Fibroblast of lung (primary cell): ENCODE data around the gene C5orf63. TPM values are rescaled to one million over a fixed set of nuclear protein-coding genes. Genes with fewer than 3 reads are reported as not detected.

Experiments
- DNase-seq, 2 donors: peaks; one replicate each; pipeline versions ENCODE4 v3.0.0 to v3.0.0-alpha.2; 2010; ENCODE audit warnings: low read depth in 2 of 2
- H2AFZ ChIP-seq: 2 replicates; pipeline ENCODE4 v1.5.1; 2012; ENCODE audit warnings: low read length, control low read depth, inconsistent platforms
- H3K27ac ChIP-seq: 2 replicates; pipeline ENCODE4 v1.5.1; 2011; ENCODE audit warnings: low read length, control low read depth; ENCODE audit not compliant: insufficient read depth
- H3K27me3 ChIP-seq: 2 replicates; pipeline ENCODE4 v1.5.1; 2011; ENCODE audit warnings: mild to moderate bottlenecking, low read length; ENCODE audit not compliant: control insufficient read depth, insufficient read depth
- H3K36me3 ChIP-seq: 2 replicates; pipeline ENCODE4 v1.5.1; 2011; ENCODE audit warnings: low read length; ENCODE audit not compliant: control insufficient read depth, insufficient read depth
- H3K4me1 ChIP-seq: 2 replicates; pipeline ENCODE4 v1.5.1; 2011; ENCODE audit warnings: low read length; ENCODE audit not compliant: control insufficient read depth, insufficient read depth; ENCODE audit errors: extremely low read depth
- H3K4me2 ChIP-seq: 2 replicates; pipeline ENCODE4 v1.5.1; 2011; ENCODE audit warnings: low read length, control low read depth; ENCODE audit not compliant: insufficient read depth; ENCODE audit errors: extremely low read depth
- H3K4me3 ChIP-seq, 4 experiments: fragments of 200-600 bp in 1 of 4; sonication (generic) in 1 of 4; replicated peaks in 1 of 4; 2 replicates each; pipeline ENCODE4 v1.5.1; 2011 to 2016; ENCODE audit warnings: low read length in 4 of 4, low read depth in 3 of 4, mild to moderate bottlenecking in 3 of 4, control low read depth in 2 of 4, inconsistent platforms in 1 of 4, mixed read lengths in 1 of 4; ENCODE audit not compliant: insufficient read depth in 1 of 4; ENCODE audit errors: control extremely low read depth in 1 of 4
- H3K79me2 ChIP-seq: 2 replicates; pipeline ENCODE4 v1.5.1; 2012; ENCODE audit warnings: mild to moderate bottlenecking, low read length, inconsistent platforms; ENCODE audit not compliant: control insufficient read depth, insufficient read depth
- H3K9ac ChIP-seq: 2 replicates; pipeline ENCODE4 v1.5.1; 2011; ENCODE audit warnings: mild to moderate bottlenecking, low read length, control low read depth; ENCODE audit not compliant: insufficient read depth
- H3K9me3 ChIP-seq: 2 replicates; pipeline ENCODE4 v1.5.1; 2012; ENCODE audit warnings: low read depth, low read length; ENCODE audit not compliant: control insufficient read depth, insufficient read depth
- H4K20me1 ChIP-seq: 2 replicates; pipeline ENCODE4 v1.5.1; 2011; ENCODE audit warnings: low read length; ENCODE audit not compliant: control insufficient read depth, insufficient read depth; ENCODE audit errors: extremely low read depth
- EZH2 ChIP-seq: IDR thresholded peaks from 2 replicates; pipeline ENCODE4 v1.5.1; 2012; ENCODE audit warnings: low read length, control low read depth, mild to moderate bottlenecking; ENCODE audit errors: missing control alignments
- polyA plus RNA-seq, 2 donors: library from polyadenylated mRNA; depleted of rRNA in 1 of 2; stranded (reverse) in 1 of 2; unstranded in 1 of 2; fragments of >200 nt; gene quantifications; 2 replicates each; pipeline ENCODE4 v1.2.1, GENCODE V29; 2011 to 2012; ENCODE audit warnings: missing spikeins in 1 of 2
- total RNA-seq: library from RNA; depleted of rRNA; stranded (reverse); fragments of >200 nt; gene quantifications from 2 replicates; pipeline ENCODE4 v1.2.1, GENCODE V29; 2014
- TF ChIP-seq, protein P1 (sequence below), 2 donors: IDR thresholded peaks in 1 of 2; conservative IDR thresholded peaks in 1 of 2; 1 replicate in 1 of 2; 2 replicates in 1 of 2; pipeline ENCODE4 v1.5.1; 2011 to 2012; ENCODE audit warnings: low read length in 2 of 2, control low read depth in 1 of 2, inconsistent platforms in 1 of 2, low read depth in 1 of 2, mild to moderate bottlenecking in 1 of 2

Gene C5orf63
- total and polyA plus RNA-seq, 2 donors (not counting 1 experiment from before 2014, with no cell fraction given): 2.9 to 4.0 TPM

- Histone ChIP-seq H3K27me3 (no peaks in the 10 kb centered on the region), H3K36me3 (no peaks in the 10 kb centered on the region), H3K9ac (no peak overlapping the region), H3K4me2 (peak overlapping the region; percentile 86), H3K79me2 (peaks cover 4% of the 10 kb centered on the region), H4K20me1 (no peaks in the 10 kb centered on the region), H3K27ac (peak overlapping the region; percentile 51), H3K9me3 (no peaks in the 10 kb centered on the region), H3K4me1 (peaks cover 9% of the 10 kb centered on the region), H3K4me3 (peak overlapping the region in 1 of 4 experiments; percentile 22), H2AFZ (no peak overlapping the region)
- DNase-seq: peak; percentile 55 to 79
- no peak for TF ChIP-seq EZH2
- TF ChIP-seq, protein P1, sequence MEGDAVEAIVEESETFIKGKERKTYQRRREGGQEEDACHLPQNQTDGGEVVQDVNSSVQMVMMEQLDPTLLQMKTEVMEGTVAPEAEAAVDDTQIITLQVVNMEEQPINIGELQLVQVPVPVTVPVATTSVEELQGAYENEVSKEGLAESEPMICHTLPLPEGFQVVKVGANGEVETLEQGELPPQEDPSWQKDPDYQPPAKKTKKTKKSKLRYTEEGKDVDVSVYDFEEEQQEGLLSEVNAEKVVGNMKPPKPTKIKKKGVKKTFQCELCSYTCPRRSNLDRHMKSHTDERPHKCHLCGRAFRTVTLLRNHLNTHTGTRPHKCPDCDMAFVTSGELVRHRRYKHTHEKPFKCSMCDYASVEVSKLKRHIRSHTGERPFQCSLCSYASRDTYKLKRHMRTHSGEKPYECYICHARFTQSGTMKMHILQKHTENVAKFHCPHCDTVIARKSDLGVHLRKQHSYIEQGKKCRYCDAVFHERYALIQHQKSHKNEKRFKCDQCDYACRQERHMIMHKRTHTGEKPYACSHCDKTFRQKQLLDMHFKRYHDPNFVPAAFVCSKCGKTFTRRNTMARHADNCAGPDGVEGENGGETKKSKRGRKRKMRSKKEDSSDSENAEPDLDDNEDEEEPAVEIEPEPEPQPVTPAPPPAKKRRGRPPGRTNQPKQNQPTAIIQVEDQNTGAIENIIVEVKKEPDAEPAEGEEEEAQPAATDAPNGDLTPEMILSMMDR (conservative IDR thresholded peaks at IDR 0.05 in 1 of 2, IDR thresholded peaks at IDR 0.05 in 1 of 2; ENCODE audit: low read depth in 1 of 2, low read length in 2 of 2): no peak
These were observed 60.4 kb downstream of the C5orf63 start for GRCh38 chr5:127012916-127013315.

- Histone ChIP-seq H3K36me3 (no peaks in the 10 kb centered on the region), H3K27me3 (no peaks in the 10 kb centered on the region), H2AFZ (no peak overlapping the region), H3K4me3 (no peak overlapping the region), H3K4me2 (no peak overlapping the region), H3K4me1 (peaks cover 9% of the 10 kb centered on the region), H3K9me3 (no peaks in the 10 kb centered on the region), H3K79me2 (peaks cover 4% of the 10 kb centered on the region), H3K27ac (no peak overlapping the region), H3K9ac (no peak overlapping the region), H4K20me1 (no peaks in the 10 kb centered on the region)
- peak in 1 of 2 donors; percentile 44 for DNase-seq
- TF ChIP-seq, protein P1 (conservative IDR thresholded peaks at IDR 0.05 in 1 of 2, IDR thresholded peaks at IDR 0.05 in 1 of 2; ENCODE audit: low read depth in 1 of 2, low read length in 2 of 2): no peak
- no peak for TF ChIP-seq EZH2
These were observed 61.2 kb downstream of the C5orf63 start for GRCh38 chr5:127011961-127012644.

DNA sequence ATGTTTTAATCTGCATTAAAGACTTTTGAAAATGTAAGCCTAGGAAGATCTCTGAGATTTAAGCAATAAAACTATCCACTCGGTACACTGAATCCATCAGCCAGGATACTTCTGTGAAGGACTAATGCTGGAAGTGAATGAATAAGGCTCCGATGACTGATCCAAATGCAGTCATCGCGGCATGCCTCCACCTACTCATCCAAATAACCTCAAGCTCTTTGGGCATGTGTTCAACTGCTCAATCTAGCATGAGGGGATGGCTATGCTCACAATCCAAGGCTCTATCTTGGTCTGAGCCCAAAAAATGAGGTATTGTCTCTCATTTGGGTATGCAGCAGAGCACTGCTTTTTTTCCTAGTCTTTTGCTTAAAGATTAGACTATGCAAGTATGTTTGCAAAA lies 62.1 kb downstream of the C5orf63 start:
- Histone ChIP-seq H3K4me3 (no peak overlapping the region), H4K20me1 (no peaks in the 10 kb centered on the region), H3K79me2 (peaks cover 4% of the 10 kb centered on the region), H3K4me2 (no peak overlapping the region), H3K4me1 (peaks cover 9% of the 10 kb centered on the region), H2AFZ (no peak overlapping the region), H3K36me3 (no peaks in the 10 kb centered on the region), H3K9me3 (no peaks in the 10 kb centered on the region), H3K27me3 (no peaks in the 10 kb centered on the region), H3K27ac (no peak overlapping the region), H3K9ac (no peak overlapping the region)
- DNase-seq: peak; percentile 34 to 99
- TF ChIP-seq, protein P1 (conservative IDR thresholded peaks at IDR 0.05 in 1 of 2, IDR thresholded peaks at IDR 0.05 in 1 of 2; ENCODE audit: low read depth in 1 of 2, low read length in 2 of 2): no peak
- TF ChIP-seq EZH2: no peak
